GM12875 (cell line): ENCODE data around the gene APBB2.

ENCODE experiments used
- H3K4me3 ChIP-seq: one replicate; pipeline ENCODE4 v1.5.1; 2011; ENCODE audit warnings: low read depth, low read length, control low read depth
- CTCF ChIP-seq: IDR thresholded peaks from 2 replicates; pipeline ENCODE4 v1.5.1; 2011; ENCODE audit warnings: low read depth, mild to moderate bottlenecking, control low read depth, inconsistent platforms, low read length, moderate library complexity, borderline replicate concordance; ENCODE audit not compliant: insufficient read depth

APBB2 gene

GRCh38 chr4:41256740-41257256, 42.5 kb upstream of the APBB2 start, which contains the start of gene UCHL1:
TSS of gene UCHL1 (plus strand) at chr4:41256928. CDS start at chr4:41256977, 49 bp downstream.
- TF ChIP-seq CTCF, result no peak
- peak within 1 kb of the TSS; percentile 78 for H3K4me3 ChIP-seq

GRCh38 chr4:41256131-41256739, 41.9 kb upstream of the APBB2 start:
- H3K4me3 ChIP-seq, result peak overlapping the region; percentile 78
- TF ChIP-seq CTCF, result no peak

- H3K4me3 ChIP-seq, result no peak overlapping the region
- no peak for TF ChIP-seq CTCF
These were observed 31.6 kb upstream of the APBB2 start for GRCh38 chr4:41245983-41246382.

GRCh38 chr4:41241919-41242318, 27.6 kb upstream of the APBB2 start:
- no peak overlapping the region for H3K4me3 ChIP-seq
- TF ChIP-seq CTCF, result no peak

GRCh38 chr4:41236508-41236907, 22.2 kb upstream of the APBB2 start:
- H3K4me3 ChIP-seq, result no peak overlapping the region

GRCh38 chr4:41236032-41236431, 21.7 kb upstream of the APBB2 start:
- TF ChIP-seq CTCF, result no peak
- no peak overlapping the region for H3K4me3 ChIP-seq

More at GRCh38 chr4:41236508-41236907, 22.2 kb upstream of the APBB2 start:
- TF ChIP-seq CTCF, result no peak

- H3K4me3 ChIP-seq, result no peak overlapping the region
- TF ChIP-seq CTCF, result no peak
These were observed 18.5 kb upstream of the APBB2 start for GRCh38 chr4:41232856-41233255.
